ENCODE measurements around the gene RSF1.

Gene RSF1

GRCh38 chr11:77801477-77801876 is 19.0 kb downstream of the RSF1 start:
- no peak for DNase-seq (ENCODE audit: low spot score)

- DNase-seq (ENCODE audit: low spot score) = no peak
These were observed 20.1 kb downstream of the RSF1 start for GRCh38 chr11:77800449-77800848.

GRCh38 chr11:77799338-77799737 is 21.2 kb downstream of the RSF1 start:
- DNase-seq (ENCODE audit: low spot score) = no peak

- no peak for DNase-seq (ENCODE audit: low spot score)
These were observed 26.6 kb downstream of the RSF1 start for GRCh38 chr11:77793972-77794371.

GRCh38 chr11:77791301-77791700 is 29.2 kb downstream of the RSF1 start:
- no peak for DNase-seq (ENCODE audit: low spot score)

GRCh38 chr11:77789731-77790476 is 30.6 kb downstream of the RSF1 start:
- peak; percentile 27 for DNase-seq (ENCODE audit: low spot score)

- peak; percentile 23 for DNase-seq (ENCODE audit: low spot score)
These were observed 31.3 kb downstream of the RSF1 start for GRCh38 chr11:77789061-77789730.

GRCh38 chr11:77784572-77784971 is 36.0 kb downstream of the RSF1 start:
- no peak for DNase-seq (ENCODE audit: low spot score)

- DNase-seq (ENCODE audit: low spot score) = no peak
These were observed 37.5 kb downstream of the RSF1 start for GRCh38 chr11:77783025-77783424.

- DNase-seq (ENCODE audit: low spot score) = peak; percentile 45
These were observed 40.6 kb downstream of the RSF1 start for GRCh38 chr11:77779935-77780334.

- no peak for DNase-seq (ENCODE audit: low spot score)
These were observed 42.0 kb downstream of the RSF1 start for GRCh38 chr11:77778549-77778948.

GRCh38 chr11:77778118-77778517 is 42.4 kb downstream of the RSF1 start:
- no peak for DNase-seq (ENCODE audit: low spot score)

GRCh38 chr11:77776455-77776854 is 44.1 kb downstream of the RSF1 start:
- DNase-seq (ENCODE audit: low spot score) = no peak

- no peak for DNase-seq (ENCODE audit: low spot score)
These were observed 44.6 kb downstream of the RSF1 start for GRCh38 chr11:77775936-77776335.

GRCh38 chr11:77771135-77771534 is 49.4 kb downstream of the RSF1 start:
- no peak for DNase-seq (ENCODE audit: low spot score)

GRCh38 chr11:77770629-77771028 is 49.9 kb downstream of the RSF1 start:
- DNase-seq (ENCODE audit: low spot score) = no peak

- no peak for DNase-seq (ENCODE audit: low spot score)
These were observed 58.1 kb downstream of the RSF1 start for GRCh38 chr11:77762426-77762825.

- no peak for DNase-seq (ENCODE audit: low spot score)
These were observed 59.0 kb downstream of the RSF1 start for GRCh38 chr11:77761491-77761890.

- DNase-seq (ENCODE audit: low spot score) = no peak
These were observed 62.2 kb downstream of the RSF1 start for GRCh38 chr11:77758331-77758730.

- no peak for DNase-seq (ENCODE audit: low spot score)
These were observed 67.3 kb downstream of the RSF1 start for GRCh38 chr11:77753230-77753629.

- DNase-seq (ENCODE audit: low spot score) = no peak
These were observed 68.0 kb downstream of the RSF1 start for GRCh38 chr11:77752516-77752915.

GRCh38 chr11:77750394-77751156 is 69.9 kb downstream of the RSF1 start:
- DNase-seq (ENCODE audit: low spot score) = no peak

- no peak for DNase-seq (ENCODE audit: low spot score)
These were observed 71.3 kb downstream of the RSF1 start for GRCh38 chr11:77749232-77749631.
